HepG2 (cell line): ENCODE measurements around the gene LCE7A. TPM values are rescaled to one million over a fixed set of nuclear protein-coding genes. Genes with fewer than 3 reads are reported as not detected.

Experiments used
- ATAC-seq: fragments of 200-7000 bp; cut with Tn5 transposase; 3 replicates; pipeline ENCODE4 v1.9.1; 2020; ENCODE audit warnings: mild to moderate bottlenecking, moderate library complexity
- BruUV-seq: library from RNA; stranded (reverse); fragments of 400-500 nt; replicated peaks from 2 replicates; lab custom pipeline; 2021; lab: Mats Ljungman, UMichigan
- CTCF ChIA-PET: fragments of 300-600 bp; formaldehyde crosslinking; extraction: SDS; loops from one replicate; lab custom pipeline; 2021; ENCODE audit warnings: low total read pairs, inconsistent platforms, low intra/inter-chr PET ratio; lab: Yijun Ruan, JAX
- POLR2A ChIA-PET: fragments of 350-600 bp; sonication (Branson Sonifier 250); formaldehyde crosslinking; loops from one replicate; lab custom pipeline; 2020; ENCODE audit warnings: antibody characterized with exemption, inconsistent platforms; lab: Yijun Ruan, JAX
- DNase-seq: peaks from one replicate; pipeline ENCODE4 v3.0.0-alpha.2; 2015; ENCODE audit warnings: low spot score
- FAIRE-seq: peaks from 3 replicates; lab custom pipeline; 2011; peaks lifted over from hg19 to GRCh38; lab: Jason Lieb, UNC
- H2AFZ ChIP-seq: one replicate; pipeline ENCODE4 v1.6.1; 2011; ENCODE audit warnings: low read length, inconsistent platforms
- H3K27ac ChIP-seq: fragments of 300-600 bp; 3 replicates; pipeline ENCODE4 v1.8.0; 2011; ENCODE audit warnings: mixed run types, mild to moderate bottlenecking, mixed read lengths, low read length, inconsistent platforms; ENCODE audit not compliant: insufficient read depth; ENCODE audit errors: extremely low read length
- H3K27me3 ChIP-seq, 2 experiments: fragments of 200-600 bp in 1 of 2; 2 replicates in 1 of 2; 3 replicates in 1 of 2; pipeline versions ENCODE4 v1.6.0 to v1.8.0; 2011; ENCODE audit warnings: low read length in 2 of 2, mild to moderate bottlenecking in 2 of 2, moderate library complexity in 2 of 2, inconsistent platforms in 1 of 2; ENCODE audit not compliant: insufficient read depth in 2 of 2, control insufficient read depth in 1 of 2
- H3K36me3 ChIP-seq, 2 experiments: fragments of 200-600 bp in 1 of 2; replicated peaks in 1 of 2; 2 replicates in 1 of 2; 3 replicates in 1 of 2; pipeline versions ENCODE4 v1.5.1 to v1.8.0; 2011; ENCODE audit warnings: low read length in 2 of 2, inconsistent platforms in 1 of 2; ENCODE audit not compliant: insufficient read depth in 2 of 2, control insufficient read depth in 1 of 2
- H3K4me1 ChIP-seq: 2 replicates; pipeline ENCODE4 v1.5.1; 2012; ENCODE audit warnings: low read length, inconsistent platforms; ENCODE audit not compliant: insufficient read depth
- H3K4me2 ChIP-seq: 2 replicates; pipeline ENCODE4 v1.6.0; 2011; ENCODE audit warnings: low read depth, low read length, inconsistent platforms
- H3K4me3 ChIP-seq, 3 experiments: fragments of 200-600 bp in 1 of 3; sonication (generic), shearing (Covaris generic) in 1 of 3; replicated peaks in 1 of 3; 2 replicates each; pipeline ENCODE4 v1.5.1; 2011 to 2016; ENCODE audit warnings: low read length in 3 of 3, inconsistent platforms in 2 of 3, low read depth in 2 of 3, mild to moderate bottlenecking in 2 of 3, control low read depth in 1 of 3, mixed read lengths in 1 of 3; ENCODE audit not compliant: insufficient read depth in 1 of 3
- H3K79me2 ChIP-seq: one replicate; pipeline ENCODE4 v1.6.1; 2011; ENCODE audit warnings: low read length, inconsistent platforms; ENCODE audit not compliant: insufficient read depth
- H3K9ac ChIP-seq: 2 replicates; pipeline ENCODE4 v1.6.0; 2011; ENCODE audit warnings: mild to moderate bottlenecking, low read depth, low read length, inconsistent platforms; ENCODE audit not compliant: insufficient read depth
- H3K9me3 ChIP-seq: 2 replicates; pipeline ENCODE4 v1.5.1; 2012; ENCODE audit warnings: mild to moderate bottlenecking, low read length
- H4K20me1 ChIP-seq: 2 replicates; pipeline ENCODE4 v1.6.0; 2011; ENCODE audit warnings: inconsistent platforms, mild to moderate bottlenecking, low read length, moderate library complexity; ENCODE audit not compliant: insufficient read depth
- ARID2 ChIP-seq: sonication (generic); formaldehyde crosslinking; IDR thresholded peaks from 2 replicates; pipeline ENCODE4 v1.8.1; 2022; ENCODE audit warnings: mild to moderate bottlenecking, missing genetic modification reagents, borderline replicate concordance
- ASH2L ChIP-seq: fragments of 300-600, 200-600 bp; sonication (generic); IDR thresholded peaks from 2 replicates; pipeline ENCODE4 v1.7.0; 2017; ENCODE audit warnings: low read depth, mild to moderate bottlenecking, moderate library complexity, mixed read lengths, low read length; ENCODE audit not compliant: insufficient read length
- CAMTA2 ChIP-seq: sonication (generic); formaldehyde crosslinking; IDR thresholded peaks from 2 replicates; pipeline ENCODE4 v1.4.0; 2020; ENCODE audit warnings: mild to moderate bottlenecking, missing genetic modification reagents, borderline replicate concordance
- DMAP1 ChIP-seq: IDR thresholded peaks from 2 replicates; pipeline ENCODE4 v1.6.1; 2016
- EEA1 ChIP-seq: sonication (generic); formaldehyde crosslinking; IDR thresholded peaks from 2 replicates; pipeline ENCODE4 v1.5.1; 2020; ENCODE audit warnings: mild to moderate bottlenecking, missing genetic modification reagents, borderline replicate concordance
- FLYWCH1 ChIP-seq: sonication (generic); formaldehyde crosslinking; IDR thresholded peaks from 2 replicates; pipeline ENCODE4 v1.8.1; 2023; ENCODE audit warnings: mild to moderate bottlenecking, missing genetic modification reagents
- MED1 ChIP-seq: sonication (generic); formaldehyde crosslinking; IDR thresholded peaks from 2 replicates; pipeline ENCODE4 v1.4.0; 2020; ENCODE audit warnings: missing genetic modification reagents
- SOX5 ChIP-seq: IDR thresholded peaks from 2 replicates; pipeline ENCODE4 v1.6.1; 2016; ENCODE audit warnings: borderline replicate concordance
- SOX6 ChIP-seq, 2 experiments: fragments of 450-650 bp in 1 of 2; sonication (generic) in 1 of 2; formaldehyde crosslinking in 1 of 2; IDR thresholded peaks; 2 replicates each; pipeline versions ENCODE4 v1.4.0 to v1.6.1; 2017 to 2020; ENCODE audit warnings: antibody characterized with exemption in 1 of 2, mild to moderate bottlenecking in 1 of 2, missing genetic modification reagents in 1 of 2
- TARDBP ChIP-seq: sonication (generic); formaldehyde crosslinking; IDR thresholded peaks from 2 replicates; pipeline ENCODE4 v1.8.0; 2022; ENCODE audit warnings: mild to moderate bottlenecking, missing genetic modification reagents
- TBP ChIP-seq: sonication (generic); formaldehyde crosslinking; IDR thresholded peaks from 2 replicates; pipeline ENCODE4 v1.5.0; 2020; ENCODE audit warnings: missing genetic modification reagents
- TOPORS ChIP-seq: sonication (generic); formaldehyde crosslinking; IDR thresholded peaks from 2 replicates; pipeline ENCODE4 v1.8.0; 2023; ENCODE audit warnings: mild to moderate bottlenecking, missing genetic modification reagents
- ZMYM4 ChIP-seq: sonication (generic); formaldehyde crosslinking; IDR thresholded peaks from 2 replicates; pipeline ENCODE4 v1.8.1; 2023; ENCODE audit warnings: mild to moderate bottlenecking, missing genetic modification reagents
- ZNF552 ChIP-seq: sonication (generic); formaldehyde crosslinking; IDR thresholded peaks from 2 replicates; pipeline ENCODE4 v1.9.0; 2022; ENCODE audit warnings: missing genetic modification reagents, mild to moderate bottlenecking, borderline replicate concordance
- ZNF883 ChIP-seq: sonication (generic); formaldehyde crosslinking; IDR thresholded peaks from 2 replicates; pipeline ENCODE4 v1.5.1; 2020; ENCODE audit warnings: mild to moderate bottlenecking, missing genetic modification reagents; ENCODE audit errors: not compliant biosample characterization
- WGBS: methylation state at CpG from one replicate; pipeline ENCODE4 v1.1.6; 2017; ENCODE audit warnings: low lambda C conversion rate; 5-methylcytosine and 5-hydroxymethylcytosine counted together
- in situ Hi-C: cut with HindIII; loops from 2 replicates; pipeline ENCODE4 v1.10.0; 2017; ENCODE audit warnings: low pct_unique_long_range_greater_than_20kb; ENCODE audit not compliant: extremely low pct_ligation_motif_present
- intact Hi-C: fragments of 100-400 bp; cut with micrococcal nuclease; formaldehyde crosslinking; loops from one replicate; pipeline ENCODE4 v1.10.0; 2022; ENCODE audit not compliant: unreplicated experiment
- polyA plus RNA-seq, 8 experiments: library from polyadenylated mRNA; depleted of rRNA in 3 of 8; stranded (reverse) in 7 of 8; unstranded in 1 of 8; fragments of >200 nt; fragmentation: Illumina TruSeq in 4 of 8; extraction: Trizol in 4 of 8; gene quantifications; 2 replicates each; pipeline versions ENCODE4 v1.2.1 to v1.2.3, GENCODE V29; 2011 to 2016; ENCODE audit warnings: low read depth in 4 of 8, missing spikeins in 1 of 8, mixed read lengths in 1 of 8; ENCODE audit not compliant: insufficient read depth in 1 of 8
- total RNA-seq, 5 experiments: library from RNA; depleted of rRNA; stranded (reverse); fragments of >200 nt; fragmentation: Illumina TruSeq; extraction: Trizol; gene quantifications; 2 replicates each; pipeline ENCODE4 v1.2.3, GENCODE V29; 2016; ENCODE audit warnings: low read depth in 1 of 5
- TF ChIP-seq, protein P1 (sequence below): sonication (generic); formaldehyde crosslinking; IDR thresholded peaks from 2 replicates; pipeline ENCODE4 v1.9.0; 2022; ENCODE audit warnings: low read depth, missing genetic modification reagents
- TF ChIP-seq, protein P2 (sequence below): sonication (generic); formaldehyde crosslinking; conservative IDR thresholded peaks from 2 replicates; pipeline ENCODE4 v1.4.0; 2020; ENCODE audit warnings: missing genetic modification reagents
- TF ChIP-seq, protein P3 (sequence below): conservative IDR thresholded peaks from 2 replicates; pipeline ENCODE4 v1.6.1; 2018; ENCODE audit warnings: missing genetic modification reagents

Gene LCE7A
- total and polyA plus RNA-seq, 2 of the 13 experiments (the other 11 are each of a cell fraction or from before 2014, with no cell fraction given), result not detected

DNA sequence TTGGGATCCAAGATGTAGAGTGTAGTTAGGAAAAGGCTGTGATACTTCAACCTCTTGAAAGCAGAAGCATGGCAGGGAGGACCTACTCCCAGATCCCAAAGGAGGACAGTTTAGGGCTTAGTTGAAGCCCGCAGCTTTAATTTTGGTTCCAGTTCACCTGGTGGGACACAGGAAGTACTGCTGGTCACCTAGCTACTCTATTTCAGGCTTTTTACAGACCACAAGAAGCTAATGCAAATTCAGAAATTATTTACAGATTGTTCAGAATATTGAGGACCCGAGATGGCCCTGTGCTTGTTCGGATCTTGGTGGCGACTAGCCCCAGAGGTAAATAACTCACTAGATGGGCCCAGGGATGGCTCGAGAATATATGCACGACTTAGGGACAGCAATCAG, 11.9 kb downstream of the LCE7A start:
- BruUV-seq, result no TSS peak
- POLR2A ChIA-PET, result no interaction called here
- TF ChIP-seq, protein P1, sequence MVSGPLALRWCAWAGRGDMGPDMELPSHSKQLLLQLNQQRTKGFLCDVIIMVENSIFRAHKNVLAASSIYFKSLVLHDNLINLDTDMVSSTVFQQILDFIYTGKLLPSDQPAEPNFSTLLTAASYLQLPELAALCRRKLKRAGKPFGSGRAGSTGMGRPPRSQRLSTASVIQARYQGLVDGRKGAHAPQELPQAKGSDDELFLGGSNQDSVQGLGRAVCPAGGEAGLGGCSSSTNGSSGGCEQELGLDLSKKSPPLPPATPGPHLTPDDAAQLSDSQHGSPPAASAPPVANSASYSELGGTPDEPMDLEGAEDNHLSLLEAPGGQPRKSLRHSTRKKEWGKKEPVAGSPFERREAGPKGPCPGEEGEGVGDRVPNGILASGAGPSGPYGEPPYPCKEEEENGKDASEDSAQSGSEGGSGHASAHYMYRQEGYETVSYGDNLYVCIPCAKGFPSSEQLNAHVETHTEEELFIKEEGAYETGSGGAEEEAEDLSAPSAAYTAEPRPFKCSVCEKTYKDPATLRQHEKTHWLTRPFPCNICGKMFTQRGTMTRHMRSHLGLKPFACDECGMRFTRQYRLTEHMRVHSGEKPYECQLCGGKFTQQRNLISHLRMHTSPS (CRISPR knock-in tag), result no peak
- TF ChIP-seq ZNF552 (CRISPR knock-in tag) (no peak), DMAP1 (CRISPR knock-in tag) (no peak), TOPORS (CRISPR knock-in tag) (no peak), ASH2L (no peak), EEA1 (CRISPR knock-in tag) (no peak), TBP (no peak), ARID2 (CRISPR knock-in tag) (no peak), ZMYM4 (CRISPR knock-in tag) (no peak), MED1 (CRISPR knock-in tag) (no peak), SOX5 (CRISPR knock-in tag) (no peak), TARDBP (no peak), SOX6 (IDR thresholded peaks at IDR 0.05) (no peak), SOX6 (CRISPR knock-in tag; IDR thresholded peaks at IDR 0.05) (no peak), CAMTA2 (CRISPR knock-in tag) (no peak), ZNF883 (CRISPR knock-in tag) (no peak), FLYWCH1 (no peak)
- TF ChIP-seq, protein P2, sequence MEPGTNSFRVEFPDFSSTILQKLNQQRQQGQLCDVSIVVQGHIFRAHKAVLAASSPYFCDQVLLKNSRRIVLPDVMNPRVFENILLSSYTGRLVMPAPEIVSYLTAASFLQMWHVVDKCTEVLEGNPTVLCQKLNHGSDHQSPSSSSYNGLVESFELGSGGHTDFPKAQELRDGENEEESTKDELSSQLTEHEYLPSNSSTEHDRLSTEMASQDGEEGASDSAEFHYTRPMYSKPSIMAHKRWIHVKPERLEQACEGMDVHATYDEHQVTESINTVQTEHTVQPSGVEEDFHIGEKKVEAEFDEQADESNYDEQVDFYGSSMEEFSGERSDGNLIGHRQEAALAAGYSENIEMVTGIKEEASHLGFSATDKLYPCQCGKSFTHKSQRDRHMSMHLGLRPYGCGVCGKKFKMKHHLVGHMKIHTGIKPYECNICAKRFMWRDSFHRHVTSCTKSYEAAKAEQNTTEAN (CRISPR knock-in tag), result no peak
- TF ChIP-seq, protein P3, sequence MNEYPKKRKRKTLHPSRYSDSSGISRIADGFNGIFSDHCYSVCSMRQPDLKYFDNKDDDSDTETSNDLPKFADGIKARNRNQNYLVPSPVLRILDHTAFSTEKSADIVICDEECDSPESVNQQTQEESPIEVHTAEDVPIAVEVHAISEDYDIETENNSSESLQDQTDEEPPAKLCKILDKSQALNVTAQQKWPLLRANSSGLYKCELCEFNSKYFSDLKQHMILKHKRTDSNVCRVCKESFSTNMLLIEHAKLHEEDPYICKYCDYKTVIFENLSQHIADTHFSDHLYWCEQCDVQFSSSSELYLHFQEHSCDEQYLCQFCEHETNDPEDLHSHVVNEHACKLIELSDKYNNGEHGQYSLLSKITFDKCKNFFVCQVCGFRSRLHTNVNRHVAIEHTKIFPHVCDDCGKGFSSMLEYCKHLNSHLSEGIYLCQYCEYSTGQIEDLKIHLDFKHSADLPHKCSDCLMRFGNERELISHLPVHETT (CRISPR knock-in tag), result no peak
- Histone ChIP-seq H3K9me3 (no peaks in the 10 kb centered on the region), H3K79me2 (no peaks in the 10 kb centered on the region), H2AFZ (no peak overlapping the region), H3K36me3 (no peaks in the 10 kb centered on the region), H3K4me3 (no peak overlapping the region), H3K27ac (no peak overlapping the region), H3K4me2 (no peak overlapping the region), H3K9ac (no peak overlapping the region), H3K4me1 (no peaks in the 10 kb centered on the region), H4K20me1 (no peaks in the 10 kb centered on the region), H3K27me3 (no peaks in the 10 kb centered on the region)
- CTCF ChIA-PET, result interaction anchor here (1.2 to 1.6 kb wide), 2 partner anchors 54 to 351 kb away, joined by 5 to 7 read pairs; no protein-coding TSS in a partner anchor
- ATAC-seq (no peak), FAIRE-seq (no peak), DNase-seq (no peak)
- in situ Hi-C loops, result loop anchor here (5.0 to 10.0 kb wide), 3 partner anchors 56 to 353 kb away; no protein-coding TSS in a partner anchor
- 28% methylated on average over 6 of the region's 6 CpGs for WGBS
- intact Hi-C loops, result loop anchor here (1.0 kb wide), 1 partner anchor 55 kb away; no protein-coding TSS in a partner anchor
